B cell (primary cell): ENCODE measurements around the gene LILRA6. TPM values are rescaled to one million over a fixed set of nuclear protein-coding genes. Genes with fewer than 3 reads are reported as not detected.

ENCODE experiments used
- ATAC-seq: fragments of 200-7000 bp; cut with Tn5 transposase; one replicate; pipeline ENCODE4 v1.10.0; 2021; ENCODE audit warnings: low read depth, mild to moderate bottlenecking, moderate number of reproducible peaks, moderate library complexity
- CTCF ChIA-PET: fragments of 350-600 bp; sonication (Branson Sonifier 250); formaldehyde crosslinking; loops from one replicate; lab custom pipeline; 2021; ENCODE audit warnings: antibody characterized with exemption, inconsistent platforms; lab: Charles Lee
- POLR2A ChIA-PET: fragments of 350-600 bp; sonication (Branson Sonifier 250); formaldehyde crosslinking; loops from one replicate; lab custom pipeline; 2021; ENCODE audit warnings: antibody characterized with exemption; lab: Charles Lee
- DNase-seq: peaks from one replicate; pipeline ENCODE4 v3.0.0; 2013
- H2AFZ ChIP-seq: 2 replicates; pipeline ENCODE4 v1.6.1; 2012; ENCODE audit warnings: mild to moderate bottlenecking, low read depth, low read length; ENCODE audit not compliant: insufficient read depth, poor library complexity, severe bottlenecking
- H3K27ac ChIP-seq, 2 donors: 1 replicate in 1 of 2; 2 replicates in 1 of 2; pipeline ENCODE4 v1.5.1; 2012 to 2013; ENCODE audit warnings: low read length in 2 of 2, mild to moderate bottlenecking in 2 of 2, moderate library complexity in 1 of 2
- H3K27me3 ChIP-seq, 4 experiments: fragments of 200-600 bp in 1 of 4; sonication (generic) in 1 of 4; replicated peaks in 1 of 4; 1 replicate in 2 of 4; 2 replicates in 2 of 4; pipeline versions ENCODE4 v1.6.1 to v1.7.0; 2013 to 2016; ENCODE audit warnings: low read length in 3 of 4, mild to moderate bottlenecking in 2 of 4, mixed read lengths in 1 of 4, moderate library complexity in 1 of 4; ENCODE audit not compliant: insufficient read depth in 4 of 4, control insufficient read depth in 3 of 4; ENCODE audit errors: control extremely low read depth in 1 of 4
- H3K36me3 ChIP-seq, 2 experiments: replicated peaks in 1 of 2; 1 replicate in 1 of 2; 2 replicates in 1 of 2; pipeline versions ENCODE4 v1.6.1 to v1.7.1; 2013; ENCODE audit warnings: low read length in 1 of 2; ENCODE audit not compliant: insufficient read depth in 2 of 2, control insufficient read depth in 1 of 2; ENCODE audit errors: control extremely low read depth in 1 of 2, extremely low read depth in 1 of 2
- H3K4me1 ChIP-seq, 2 donors: fragments of 200-600 bp in 1 of 2; sonication (generic) in 1 of 2; 1 replicate in 1 of 2; 2 replicates in 1 of 2; pipeline versions ENCODE4 v1.5.1 to v1.6.1; 2013 to 2017; ENCODE audit warnings: low read length in 2 of 2; ENCODE audit not compliant: control insufficient read depth in 2 of 2, insufficient read depth in 2 of 2
- H3K4me2 ChIP-seq: replicated peaks from 2 replicates; pipeline ENCODE3; 2012; ENCODE audit warnings: mild to moderate bottlenecking, low read depth, low read length; ENCODE audit not compliant: poor library complexity, severe bottlenecking
- H3K4me3 ChIP-seq, 5 experiments: fragments of 200-600 bp in 1 of 5; sonication (generic) in 1 of 5; 1 replicate in 3 of 5; 2 replicates in 2 of 5; pipeline versions ENCODE4 v1.5.1 to v1.7.0; 2011 to 2016; ENCODE audit warnings: low read length in 4 of 5, mild to moderate bottlenecking in 4 of 5, low read depth in 2 of 5, control low read depth in 1 of 5, moderate library complexity in 1 of 5; ENCODE audit not compliant: insufficient read depth in 1 of 5; ENCODE audit errors: control extremely low read depth in 1 of 5, extremely low read depth in 1 of 5
- H3K79me2 ChIP-seq: fragments of 200-600 bp; sonication (generic); one replicate; pipeline ENCODE4 v1.6.0; 2016; ENCODE audit warnings: low read length; ENCODE audit not compliant: control insufficient read depth, insufficient read depth
- H3K9ac ChIP-seq: fragments of 200-600 bp; sonication (generic); 2 replicates; pipeline ENCODE4 v1.6.1; 2017; ENCODE audit warnings: mild to moderate bottlenecking, low read length, moderate library complexity
- H3K9me3 ChIP-seq, 3 donors: one replicate each; pipeline versions ENCODE4 v1.6.1 to v1.7.1; 2013; ENCODE audit warnings: low read length in 2 of 3; ENCODE audit not compliant: control insufficient read depth in 2 of 3, insufficient read depth in 1 of 3; ENCODE audit errors: control extremely low read depth in 1 of 3
- H4K20me1 ChIP-seq: 2 replicates; pipeline ENCODE4 v1.6.0; 2012; ENCODE audit warnings: mild to moderate bottlenecking, low read length; ENCODE audit not compliant: insufficient read depth, control insufficient read depth, poor library complexity, severe bottlenecking
- H3K27ac Mint-ChIP-seq: one replicate; pipeline ENCODE4 v1.8.0; 2021; ENCODE audit warnings: mixed read lengths
- H3K27me3 Mint-ChIP-seq: one replicate; pipeline ENCODE4 v1.8.0; 2021; ENCODE audit warnings: mixed read lengths
- H3K4me1 Mint-ChIP-seq: one replicate; pipeline ENCODE4 v1.8.0; 2021; ENCODE audit warnings: mixed read lengths
- H3K4me3 Mint-ChIP-seq: one replicate; pipeline ENCODE4 v1.8.0; 2021; ENCODE audit warnings: mixed read lengths
- H3K9me3 Mint-ChIP-seq: one replicate; pipeline ENCODE4 v1.8.0; 2022; ENCODE audit warnings: mixed read lengths; ENCODE audit not compliant: insufficient read depth
- EZH2 ChIP-seq: IDR thresholded peaks from 2 replicates; pipeline ENCODE4 v1.6.1; 2012; ENCODE audit warnings: borderline replicate concordance, low read depth, mild to moderate bottlenecking, moderate library complexity, low read length; ENCODE audit not compliant: insufficient read depth, poor library complexity, severe bottlenecking
- WGBS: methylation state at CpG from one replicate; pipeline ENCODE4 v1.1.5; 2013; ENCODE audit warnings: missing lambda C conversion rate; ENCODE audit not compliant: insufficient coverage; 5-methylcytosine and 5-hydroxymethylcytosine counted together
- intact Hi-C: fragments of 100-400 bp; cut with micrococcal nuclease; formaldehyde crosslinking; loops from one replicate; pipeline ENCODE4 v1.10.0; 2022
- polyA plus RNA-seq: library from polyadenylated mRNA; depleted of rRNA; stranded (reverse); fragments of >200 nt; gene quantifications from 2 replicates; pipeline ENCODE4 v1.2.3, GENCODE V29; 2012
- total RNA-seq, 2 donors: library from RNA; stranded (reverse); fragments of 120-200 nt in 1 of 2; gene quantifications; 1 replicate in 1 of 2; 2 replicates in 1 of 2; pipeline versions ENCODE4 v1.2.3 to v1.2.4, GENCODE V29; 2013 to 2022
- TF ChIP-seq, protein P1 (sequence below): fragments of 200-600 bp; IDR thresholded peaks from one replicate; pipeline ENCODE4 v1.8.0; 2022; ENCODE audit warnings: antibody characterized with exemption, mild to moderate bottlenecking

LILRA6 gene
- total and polyA plus RNA-seq, 2 donors (not counting 1 experiment from before 2014, with no cell fraction given) = 0.66 TPM; not detected in 1

DNA sequence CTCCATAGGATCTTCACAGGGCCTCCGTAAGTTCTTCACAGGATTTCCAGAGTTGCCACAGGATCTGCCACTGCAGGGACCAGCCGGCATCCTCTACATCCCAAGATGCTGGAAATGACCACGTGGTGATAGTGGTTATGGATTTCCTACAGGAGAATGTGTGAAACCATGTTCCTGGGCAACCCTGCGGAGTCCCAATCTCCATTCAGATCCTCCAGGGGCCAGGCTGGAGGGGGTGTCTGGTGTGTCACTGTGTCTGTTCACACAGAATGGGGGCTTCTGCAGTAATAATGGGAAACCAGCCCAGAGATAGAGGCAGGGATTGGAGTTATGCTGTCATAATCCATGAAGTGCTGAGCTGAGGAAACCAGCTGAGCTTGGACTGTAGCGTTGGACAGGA lies 8.6 kb downstream of the LILRA6 start:
- 94% methylated on average over 2 of the region's 5 CpGs for WGBS
- H3K4me1 Mint-ChIP-seq = peaks cover 3% of the 10 kb centered on the region
- Histone ChIP-seq H4K20me1 (no peaks in the 10 kb centered on the region), H3K4me1 (peaks cover 4 to 7% of the 10 kb centered on the region in 2 donors), H3K27me3 (peaks cover 0 to 63% (median 17%) of the 10 kb centered on the region in 4 experiments), H3K27ac (no peak overlapping the region), H3K9ac (no peak overlapping the region), H3K36me3 (no peaks in the 10 kb centered on the region), H3K4me3 (no peak overlapping the region), H3K9me3 (peaks cover 0 to 2% (median 2%) of the 10 kb centered on the region in 3 donors), H3K4me2 (no peak overlapping the region), H2AFZ (no peak overlapping the region), H3K79me2 (no peaks in the 10 kb centered on the region)
- no peak overlapping the region for H3K27ac Mint-ChIP-seq
- TF ChIP-seq, protein P1, sequence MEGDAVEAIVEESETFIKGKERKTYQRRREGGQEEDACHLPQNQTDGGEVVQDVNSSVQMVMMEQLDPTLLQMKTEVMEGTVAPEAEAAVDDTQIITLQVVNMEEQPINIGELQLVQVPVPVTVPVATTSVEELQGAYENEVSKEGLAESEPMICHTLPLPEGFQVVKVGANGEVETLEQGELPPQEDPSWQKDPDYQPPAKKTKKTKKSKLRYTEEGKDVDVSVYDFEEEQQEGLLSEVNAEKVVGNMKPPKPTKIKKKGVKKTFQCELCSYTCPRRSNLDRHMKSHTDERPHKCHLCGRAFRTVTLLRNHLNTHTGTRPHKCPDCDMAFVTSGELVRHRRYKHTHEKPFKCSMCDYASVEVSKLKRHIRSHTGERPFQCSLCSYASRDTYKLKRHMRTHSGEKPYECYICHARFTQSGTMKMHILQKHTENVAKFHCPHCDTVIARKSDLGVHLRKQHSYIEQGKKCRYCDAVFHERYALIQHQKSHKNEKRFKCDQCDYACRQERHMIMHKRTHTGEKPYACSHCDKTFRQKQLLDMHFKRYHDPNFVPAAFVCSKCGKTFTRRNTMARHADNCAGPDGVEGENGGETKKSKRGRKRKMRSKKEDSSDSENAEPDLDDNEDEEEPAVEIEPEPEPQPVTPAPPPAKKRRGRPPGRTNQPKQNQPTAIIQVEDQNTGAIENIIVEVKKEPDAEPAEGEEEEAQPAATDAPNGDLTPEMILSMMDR = no peak
- TF ChIP-seq EZH2 = no peak
- H3K9me3 Mint-ChIP-seq = no peaks in the 10 kb centered on the region
- H3K4me3 Mint-ChIP-seq = no peak overlapping the region
- CTCF ChIA-PET = interaction anchor here (1.4 to 2.0 kb wide), 2 partner anchors 32 to 66 kb away, joined by 8 to 14 read pairs; no protein-coding TSS in a partner anchor
- peaks cover 42% of the 10 kb centered on the region for H3K27me3 Mint-ChIP-seq
- intact Hi-C loops = loop anchor here (5.0 kb wide), 1 partner anchor 47 kb away; the partner anchor contains the start of gene MBOAT7
- DNase-seq (no peak), ATAC-seq (no peak)
- POLR2A ChIA-PET = no interaction called here
